Trophoblast cell (in vitro differentiated cells and primary cell): ENCODE results near the gene ARHGAP26.

Source experiments
- DNase-seq, 2 donors: peaks; one replicate each; pipeline ENCODE4 v3.0.0-alpha.2; 2016
- H2AFZ ChIP-seq: 2 replicates; pipeline ENCODE4 v1.6.1; 2013; ENCODE audit warnings: low read length, moderate library complexity, mild to moderate bottlenecking; ENCODE audit not compliant: insufficient read depth, poor library complexity
- H2AK5ac ChIP-seq: 2 replicates; pipeline ENCODE4 v1.6.1; 2013; ENCODE audit warnings: mild to moderate bottlenecking, low read length
- H2BK120ac ChIP-seq: 2 replicates; pipeline ENCODE4 v1.6.1; 2013; ENCODE audit warnings: low read length, mild to moderate bottlenecking, moderate library complexity; ENCODE audit not compliant: insufficient read depth, poor library complexity
- H2BK12ac ChIP-seq: 2 replicates; pipeline ENCODE4 v1.6.1; 2013; ENCODE audit warnings: mild to moderate bottlenecking, low read length, moderate library complexity
- H2BK5ac ChIP-seq: 2 replicates; pipeline ENCODE4 v1.6.1; 2013; ENCODE audit warnings: low read length, low read depth, moderate library complexity, mild to moderate bottlenecking; ENCODE audit not compliant: poor library complexity
- H3K14ac ChIP-seq: 2 replicates; pipeline ENCODE4 v1.6.1; 2013; ENCODE audit warnings: mild to moderate bottlenecking, low read length
- H3K18ac ChIP-seq: 2 replicates; pipeline ENCODE4 v1.6.1; 2013; ENCODE audit warnings: mild to moderate bottlenecking, low read length
- H3K23ac ChIP-seq: 2 replicates; pipeline ENCODE4 v1.6.1; 2013; ENCODE audit warnings: low read length
- H3K27ac ChIP-seq: 2 replicates; pipeline ENCODE4 v1.5.1; 2013; ENCODE audit warnings: low read depth, mild to moderate bottlenecking, inconsistent platforms, low read length, moderate library complexity
- H3K27me3 ChIP-seq: 2 replicates; pipeline ENCODE4 v1.6.1; 2013; ENCODE audit warnings: inconsistent platforms, mild to moderate bottlenecking, low read length, moderate library complexity; ENCODE audit not compliant: insufficient read depth
- H3K36me3 ChIP-seq, 2 experiments: 1 replicate in 1 of 2; 2 replicates in 1 of 2; pipeline ENCODE4 v1.6.1; 2013; ENCODE audit warnings: low read length in 2 of 2, mild to moderate bottlenecking in 2 of 2, moderate library complexity in 1 of 2; ENCODE audit not compliant: insufficient read depth in 2 of 2, control insufficient read depth in 1 of 2
- H3K4ac ChIP-seq: 2 replicates; pipeline ENCODE4 v1.6.1; 2013; ENCODE audit warnings: low read depth, mild to moderate bottlenecking, low read length, moderate library complexity
- H3K4me1 ChIP-seq, 2 experiments: 1 replicate in 1 of 2; 2 replicates in 1 of 2; pipeline ENCODE4 v1.6.1; 2013; ENCODE audit warnings: low read length in 2 of 2, mild to moderate bottlenecking in 2 of 2, moderate library complexity in 1 of 2; ENCODE audit not compliant: insufficient read depth in 2 of 2, control insufficient read depth in 1 of 2
- H3K4me2 ChIP-seq: 2 replicates; pipeline ENCODE4 v1.6.1; 2013; ENCODE audit warnings: inconsistent platforms, mild to moderate bottlenecking, low read length, moderate library complexity
- H3K4me3 ChIP-seq: 2 replicates; pipeline ENCODE4 v1.5.1; 2013; ENCODE audit warnings: mild to moderate bottlenecking, low read depth, low read length, inconsistent platforms
- H3K79me1 ChIP-seq: one replicate; pipeline ENCODE4 v1.6.1; 2013; ENCODE audit warnings: low read length
- H3K79me2 ChIP-seq: 2 replicates; pipeline ENCODE4 v1.6.1; 2013; ENCODE audit warnings: low read length, mild to moderate bottlenecking; ENCODE audit not compliant: control insufficient read depth, insufficient read depth, poor library complexity
- H3K9ac ChIP-seq: 2 replicates; pipeline ENCODE4 v1.6.1; 2013; ENCODE audit warnings: mild to moderate bottlenecking, low read length
- H3K9me3 ChIP-seq: 2 replicates; pipeline ENCODE4 v1.6.1; 2013; ENCODE audit warnings: low read depth, mild to moderate bottlenecking, control low read depth, inconsistent platforms, low read length; ENCODE audit not compliant: insufficient read depth
- H4K12ac ChIP-seq: 2 replicates; pipeline ENCODE4 v1.6.1; 2013; ENCODE audit warnings: low read depth, mild to moderate bottlenecking, low read length, moderate library complexity
- H4K8ac ChIP-seq: 2 replicates; pipeline ENCODE4 v1.6.1; 2013; ENCODE audit warnings: low read depth, mild to moderate bottlenecking, low read length, moderate library complexity
- H4K91ac ChIP-seq: one replicate; pipeline ENCODE4 v1.6.1; 2013; ENCODE audit warnings: low read depth, mild to moderate bottlenecking, low read length, moderate library complexity
- WGBS: extraction: QIAGEN DNeasy Blood & Tissue Kit; methylation state at CpG from one replicate; pipeline ENCODE4 v1.1.7; 2013; ENCODE audit warnings: missing lambda C conversion rate; ENCODE audit not compliant: insufficient read length, insufficient coverage; ENCODE audit errors: extremely low coverage; 5-methylcytosine and 5-hydroxymethylcytosine counted together

ARHGAP26 gene

DNA sequence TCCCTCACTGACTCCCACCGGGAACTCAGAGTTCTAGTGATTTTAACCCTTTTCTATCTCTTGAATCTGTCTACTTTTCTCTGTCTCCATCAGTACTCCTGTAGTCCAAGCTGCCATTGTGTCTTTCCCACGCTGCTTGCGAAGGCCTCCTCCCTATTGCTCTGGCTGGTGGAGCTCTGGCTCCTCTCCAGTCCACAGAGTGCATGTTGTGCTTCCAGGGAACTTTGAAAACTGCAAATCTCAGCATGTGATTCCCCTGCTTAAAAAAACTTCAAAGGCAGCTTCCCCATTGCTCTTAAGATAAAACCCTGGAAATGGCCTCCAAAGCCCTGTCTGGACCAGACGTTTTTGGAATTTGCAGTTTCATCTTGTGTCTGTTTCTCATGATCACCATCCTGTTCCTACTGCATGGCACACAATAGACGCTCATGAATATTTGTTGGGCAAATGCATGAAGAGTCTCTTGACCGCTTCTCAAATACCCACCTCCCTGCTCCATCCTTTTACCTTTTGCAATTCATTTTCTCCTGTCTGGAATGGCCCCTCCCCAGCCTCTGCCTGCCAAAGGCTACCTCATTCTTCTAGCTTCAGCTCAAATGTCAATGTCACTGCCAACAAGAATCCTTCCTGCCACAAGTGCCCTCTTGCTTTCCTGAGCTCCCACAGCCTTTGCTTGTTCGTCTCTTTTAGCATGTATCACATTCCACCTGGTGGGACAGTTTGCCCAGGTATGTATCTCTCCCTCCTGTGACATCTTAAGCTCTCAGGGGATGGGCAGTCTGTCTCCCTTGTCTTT, 293.2 kb downstream of the ARHGAP26 start:
- no peak for DNase-seq
- no peaks in the 10 kb centered on the region for H3K27me3 ChIP-seq
- H3K4me1 ChIP-seq: no peaks in the 10 kb centered on the region
- H2BK120ac ChIP-seq: no peak overlapping the region
- no peak overlapping the region for H2BK5ac ChIP-seq
- H3K14ac ChIP-seq: no peak overlapping the region
- H3K27ac ChIP-seq: no peak overlapping the region
- H3K9me3 ChIP-seq: no peaks in the 10 kb centered on the region
- H3K4ac ChIP-seq: no peak overlapping the region
- no peak overlapping the region for H4K91ac ChIP-seq
- no peak overlapping the region for H3K4me2 ChIP-seq
- H3K4me3 ChIP-seq: no peak overlapping the region
- no peaks in the 10 kb centered on the region for H3K79me2 ChIP-seq
- H3K18ac ChIP-seq: no peak overlapping the region
- no peak overlapping the region for H4K12ac ChIP-seq
- no peak overlapping the region for H3K23ac ChIP-seq
- no peak overlapping the region for H2AFZ ChIP-seq
- no peak overlapping the region for H3K9ac ChIP-seq
- no peak overlapping the region for H2AK5ac ChIP-seq
- no peaks in the 10 kb centered on the region for H3K79me1 ChIP-seq
- H4K8ac ChIP-seq: no peak overlapping the region
- H2BK12ac ChIP-seq: no peak overlapping the region
- no CpG with 5 or more reads among the region's 7 CpGs for WGBS
- no peaks in the 10 kb centered on the region for H3K36me3 ChIP-seq

DNA sequence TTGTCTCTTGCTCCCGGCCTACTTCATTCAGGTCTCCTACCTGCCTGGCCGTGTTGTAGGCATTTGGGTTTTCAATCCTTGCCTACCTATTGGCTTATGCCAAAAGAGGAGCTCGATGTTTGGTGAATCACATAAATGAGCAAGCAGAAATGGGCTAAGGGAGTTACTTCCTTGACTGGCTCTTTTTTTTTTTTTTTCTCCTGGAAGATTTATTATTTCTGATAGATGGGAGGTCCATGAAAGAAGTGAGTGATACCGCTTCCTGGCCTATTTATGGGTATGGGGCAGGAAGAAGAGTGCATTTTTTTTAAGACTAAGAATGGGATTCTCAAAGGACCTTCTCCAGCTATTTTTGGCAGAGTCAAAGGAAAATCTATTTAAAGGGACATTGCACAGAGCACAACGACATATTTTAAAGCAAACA, 294.1 kb downstream of the ARHGAP26 start:
- Histone ChIP-seq H2AFZ (no peak overlapping the region), H2BK5ac (no peak overlapping the region), H2BK120ac (no peak overlapping the region), H3K9ac (no peak overlapping the region), H2BK12ac (no peak overlapping the region), H3K9me3 (no peaks in the 10 kb centered on the region), H3K23ac (no peak overlapping the region), H3K36me3 (no peaks in the 10 kb centered on the region), H3K27me3 (no peaks in the 10 kb centered on the region), H3K79me2 (no peaks in the 10 kb centered on the region), H3K27ac (no peak overlapping the region), H4K8ac (no peak overlapping the region), H3K79me1 (no peaks in the 10 kb centered on the region), H2AK5ac (no peak overlapping the region), H4K91ac (no peak overlapping the region), H3K4ac (no peak overlapping the region), H3K4me1 (no peaks in the 10 kb centered on the region), H3K18ac (no peak overlapping the region), H4K12ac (no peak overlapping the region), H3K14ac (no peak overlapping the region), H3K4me2 (no peak overlapping the region), H3K4me3 (no peak overlapping the region)
- DNase-seq: no peak
- WGBS: no CpG with 5 or more reads among the region's 5 CpGs

DNA sequence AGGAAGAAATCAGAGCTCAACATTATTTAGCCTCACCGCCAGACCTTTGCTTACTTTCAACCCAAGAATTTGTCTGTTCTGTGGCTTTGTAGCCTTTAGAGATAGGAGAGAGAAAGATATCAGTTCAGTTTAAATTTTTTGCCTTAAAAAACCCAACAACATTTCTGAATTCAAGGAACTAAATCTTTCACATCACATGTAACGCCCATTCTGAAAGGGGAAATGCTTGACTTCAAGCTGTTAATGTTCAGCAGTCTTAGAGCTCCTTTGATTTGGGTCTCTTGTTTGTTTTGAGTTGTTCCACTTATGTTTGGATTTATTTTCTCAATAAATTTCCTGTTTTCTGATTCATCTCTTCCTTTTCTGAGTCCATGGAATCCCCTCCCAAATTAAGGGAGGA, 294.5 kb downstream of the ARHGAP26 start:
- Histone ChIP-seq H4K91ac (no peak overlapping the region), H3K9me3 (no peaks in the 10 kb centered on the region), H3K14ac (no peak overlapping the region), H4K12ac (no peak overlapping the region), H3K9ac (no peak overlapping the region), H4K8ac (no peak overlapping the region), H3K4me2 (no peak overlapping the region), H3K4me1 (no peaks in the 10 kb centered on the region), H3K36me3 (no peaks in the 10 kb centered on the region), H2BK12ac (no peak overlapping the region), H2AFZ (no peak overlapping the region), H2BK5ac (no peak overlapping the region), H3K18ac (no peak overlapping the region), H3K79me2 (no peaks in the 10 kb centered on the region), H2BK120ac (no peak overlapping the region), H3K4me3 (no peak overlapping the region), H3K79me1 (no peaks in the 10 kb centered on the region), H2AK5ac (no peak overlapping the region), H3K27ac (no peak overlapping the region), H3K4ac (no peak overlapping the region), H3K27me3 (no peaks in the 10 kb centered on the region), H3K23ac (no peak overlapping the region)
- no peak for DNase-seq
- no CpG with 5 or more reads among the region's 2 CpGs for WGBS

DNA sequence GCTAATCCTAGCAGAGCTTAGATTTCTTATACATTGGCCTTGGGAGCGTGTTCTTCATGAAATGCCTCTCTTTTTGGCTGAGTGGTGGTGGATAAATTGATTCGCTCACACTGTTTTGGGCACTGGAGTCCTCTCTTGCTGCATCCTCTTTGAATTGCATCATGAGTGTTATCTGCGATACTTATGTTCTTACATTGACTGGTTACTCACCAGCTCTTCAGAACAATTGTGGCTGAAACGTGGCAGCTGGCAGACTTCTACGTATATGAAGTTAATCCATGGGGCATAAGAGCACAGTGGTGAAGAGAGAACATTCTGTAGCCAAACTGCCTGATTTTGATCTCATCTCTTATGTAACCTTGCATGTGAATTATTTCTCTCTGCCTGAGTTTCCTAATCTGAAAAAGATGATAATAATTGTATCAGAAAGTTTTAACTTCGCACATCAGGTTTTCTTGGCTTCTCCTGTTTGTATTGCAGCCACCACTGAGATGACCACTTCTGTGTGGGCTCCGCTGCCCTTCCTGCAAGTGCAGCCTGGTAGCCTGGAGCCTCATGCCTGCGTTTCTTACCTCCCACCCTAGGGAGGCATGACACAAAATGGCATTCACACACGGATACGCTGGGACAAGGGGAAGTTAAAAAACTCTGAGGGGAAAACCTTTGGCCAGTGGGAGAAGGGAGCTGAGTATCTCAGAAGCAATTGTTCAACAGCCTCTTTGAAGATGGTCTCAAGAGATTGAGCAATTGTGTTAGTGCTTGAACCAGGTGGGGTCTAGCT, 295.2 kb downstream of the ARHGAP26 start:
- WGBS: no CpG with 5 or more reads among the region's 10 CpGs
- H4K8ac ChIP-seq: no peak overlapping the region

More for the DNA sequence above, 295.2 kb downstream of the ARHGAP26 start:
- no peaks in the 10 kb centered on the region for H3K9me3 ChIP-seq
- H3K4ac ChIP-seq: no peak overlapping the region
- no peak overlapping the region for H3K27ac ChIP-seq
- no peak overlapping the region for H4K12ac ChIP-seq
- no peak overlapping the region for H3K4me3 ChIP-seq
- H2BK120ac ChIP-seq: no peak overlapping the region
- H3K4me2 ChIP-seq: no peak overlapping the region
- H2BK5ac ChIP-seq: no peak overlapping the region
- H2AFZ ChIP-seq: no peak overlapping the region
- H3K18ac ChIP-seq: no peak overlapping the region
- no peak overlapping the region for H3K23ac ChIP-seq
- H2BK12ac ChIP-seq: no peak overlapping the region
- no peak for DNase-seq
- H3K79me2 ChIP-seq: no peaks in the 10 kb centered on the region
- H3K79me1 ChIP-seq: no peaks in the 10 kb centered on the region
- H3K4me1 ChIP-seq: no peaks in the 10 kb centered on the region
- no peaks in the 10 kb centered on the region for H3K27me3 ChIP-seq
- no peak overlapping the region for H4K91ac ChIP-seq
- no peak overlapping the region for H3K14ac ChIP-seq
- no peak overlapping the region for H2AK5ac ChIP-seq
- no peak overlapping the region for H3K9ac ChIP-seq
- H3K36me3 ChIP-seq: no peaks in the 10 kb centered on the region
